BE2C (cell line): Measurements from ENCODE around the gene RBM38.

Experiments
- DNase-seq: peaks from one replicate; pipeline ENCODE4 v3.0.0-alpha.2; 2020
- H3K27me3 ChIP-seq: fragments of 250-450 bp; sonication (Bioruptor Pico); 2 replicates; pipeline ENCODE4 v1.5.1; 2020; ENCODE audit warnings: mild to moderate bottlenecking
- H3K36me3 ChIP-seq: fragments of 250-450 bp; sonication (Bioruptor Pico); 2 replicates; pipeline ENCODE4 v1.5.1; 2020; ENCODE audit warnings: mild to moderate bottlenecking
- H3K4me1 ChIP-seq: fragments of 250-450 bp; sonication (Bioruptor Pico); 2 replicates; pipeline ENCODE4 v1.5.1; 2020
- H3K4me3 ChIP-seq: 2 replicates; pipeline ENCODE4 v1.5.1; 2011; ENCODE audit warnings: low read depth, low read length
- H3K9me3 ChIP-seq: fragments of 250-450 bp; sonication (Bioruptor Pico); 2 replicates; pipeline ENCODE4 v1.5.1; 2020
- CTCF ChIP-seq: IDR thresholded peaks from 2 replicates; pipeline ENCODE4 v1.5.1; 2012; ENCODE audit warnings: mild to moderate bottlenecking, low read depth, low read length

The RBM38 gene

GRCh38 chr20:57451431-57451794 is 60.2 kb downstream of the RBM38 start:
- Histone ChIP-seq H3K4me1 (no peaks in the 10 kb centered on the region), H3K36me3 (no peaks in the 10 kb centered on the region), H3K27me3 (no peaks in the 10 kb centered on the region), H3K4me3 (no peak overlapping the region), H3K9me3 (no peaks in the 10 kb centered on the region)
- no peak for TF ChIP-seq CTCF
- no peak for DNase-seq

- Histone ChIP-seq H3K36me3 (no peaks in the 10 kb centered on the region), H3K4me1 (no peaks in the 10 kb centered on the region), H3K9me3 (no peaks in the 10 kb centered on the region), H3K27me3 (no peaks in the 10 kb centered on the region), H3K4me3 (no peak overlapping the region)
- no peak for TF ChIP-seq CTCF
- no peak for DNase-seq
Observed at GRCh38 chr20:57451795-57452661, 60.8 kb downstream of the RBM38 start.

GRCh38 chr20:57455386-57455785 is 64.2 kb downstream of the RBM38 start:
- Histone ChIP-seq H3K36me3 (no peaks in the 10 kb centered on the region), H3K4me3 (no peak overlapping the region), H3K9me3 (no peaks in the 10 kb centered on the region), H3K27me3 (no peaks in the 10 kb centered on the region), H3K4me1 (no peaks in the 10 kb centered on the region)
- no peak for DNase-seq
- no peak for TF ChIP-seq CTCF

GRCh38 chr20:57456116-57456515 is 64.9 kb downstream of the RBM38 start:
- no peak for DNase-seq
- TF ChIP-seq CTCF, result no peak
- no peaks in the 10 kb centered on the region for H3K36me3 ChIP-seq
- no peaks in the 10 kb centered on the region for H3K27me3 ChIP-seq
- no peak overlapping the region for H3K4me3 ChIP-seq
- H3K9me3 ChIP-seq, result no peaks in the 10 kb centered on the region
- no peaks in the 10 kb centered on the region for H3K4me1 ChIP-seq

GRCh38 chr20:57457243-57458095 is 66.3 kb downstream of the RBM38 start:
- no peak for TF ChIP-seq CTCF
- Histone ChIP-seq H3K27me3 (no peaks in the 10 kb centered on the region), H3K4me3 (no peak overlapping the region), H3K36me3 (no peaks in the 10 kb centered on the region), H3K9me3 (no peaks in the 10 kb centered on the region), H3K4me1 (no peaks in the 10 kb centered on the region)
- DNase-seq, result no peak
